IMR-90 (cell line): Measurements from ENCODE around the gene GNAS. TPM values are rescaled to one million over a fixed set of nuclear protein-coding genes. Genes with fewer than 3 reads are reported as not detected.

Experiments used
- ATAC-seq: fragments of 200-7000 bp; cut with Tn5 transposase; 2 replicates; pipeline ENCODE4 v1.9.1; 2020; ENCODE audit warnings: low read depth, mild to moderate bottlenecking, moderate library complexity
- BruUV-seq: library from RNA; stranded (reverse); fragments of 400-500 nt; replicated peaks from 2 replicates; lab custom pipeline; 2021; lab: Mats Ljungman, UMichigan
- CTCF ChIA-PET: fragments of 300-600 bp; formaldehyde crosslinking; extraction: SDS; loops from one replicate; lab custom pipeline; 2021; ENCODE audit warnings: antibody characterized with exemption; lab: Yijun Ruan, JAX
- POLR2A ChIA-PET: fragments of 300-600 bp; sonication (Branson Sonifier 250); formaldehyde crosslinking; loops from one replicate; lab custom pipeline; 2022; ENCODE audit warnings: antibody characterized with exemption; ENCODE audit not compliant: unreplicated experiment; lab: Charles Lee
- DNase-seq: peaks from one replicate; pipeline ENCODE4 v3.0.0; 2013
- H2AFZ ChIP-seq: replicated peaks from 2 replicates; pipeline ENCODE3; 2013; ENCODE audit warnings: low read length, mild to moderate bottlenecking; ENCODE audit not compliant: poor library complexity
- H2AK5ac ChIP-seq: 2 replicates; pipeline ENCODE4 v1.6.1; 2013; ENCODE audit warnings: low read depth, low read length, inconsistent platforms
- H2AK9ac ChIP-seq: replicated peaks from 2 replicates; pipeline ENCODE3; 2013; ENCODE audit warnings: mild to moderate bottlenecking, low read depth, low read length, moderate library complexity; ENCODE audit not compliant: poor library complexity
- H2BK120ac ChIP-seq: 2 replicates; pipeline ENCODE4 v1.6.1; 2013; ENCODE audit warnings: low read depth, low read length, inconsistent platforms
- H2BK15ac ChIP-seq: 3 replicates; pipeline ENCODE4 v1.6.1; 2013; ENCODE audit warnings: low read depth, low read length, inconsistent platforms
- H2BK20ac ChIP-seq: 2 replicates; pipeline ENCODE4 v1.6.1; 2013; ENCODE audit warnings: low read depth, mild to moderate bottlenecking, inconsistent platforms, low read length, moderate library complexity
- H2BK5ac ChIP-seq: 2 replicates; pipeline ENCODE4 v1.6.1; 2013; ENCODE audit warnings: mild to moderate bottlenecking, low read depth, low read length, inconsistent platforms; ENCODE audit not compliant: poor library complexity, severe bottlenecking
- H3K14ac ChIP-seq: replicated peaks from 2 replicates; pipeline ENCODE4 v1.6.1; 2013; ENCODE audit warnings: low read depth, low read length, inconsistent platforms
- H3K18ac ChIP-seq: 2 replicates; pipeline ENCODE4 v1.6.1; 2013; ENCODE audit warnings: low read depth, low read length, control low read depth
- H3K23ac ChIP-seq: 2 replicates; pipeline ENCODE4 v1.6.1; 2013; ENCODE audit warnings: low read depth, low read length, inconsistent platforms
- H3K27ac ChIP-seq: 2 replicates; pipeline ENCODE4 v1.5.1; 2013; ENCODE audit warnings: mild to moderate bottlenecking, control low read depth, low read length; ENCODE audit not compliant: insufficient read depth
- H3K27me3 ChIP-seq: 2 replicates; pipeline ENCODE4 v1.6.1; 2013; ENCODE audit warnings: low read length; ENCODE audit not compliant: control insufficient read depth, insufficient read depth
- H3K36me3 ChIP-seq: 2 replicates; pipeline ENCODE4 v1.6.1; 2013; ENCODE audit warnings: low read length, mixed read lengths; ENCODE audit not compliant: control insufficient read depth, insufficient read depth
- H3K4ac ChIP-seq: 2 replicates; pipeline ENCODE4 v1.6.1; 2013; ENCODE audit warnings: low read depth, low read length, inconsistent platforms
- H3K4me1 ChIP-seq: 2 replicates; pipeline ENCODE4 v1.6.1; 2013; ENCODE audit warnings: low read length, mixed read lengths; ENCODE audit not compliant: control insufficient read depth, insufficient read depth
- H3K4me2 ChIP-seq: 2 replicates; pipeline ENCODE4 v1.6.1; 2013; ENCODE audit warnings: low read depth, mild to moderate bottlenecking, control low read depth, low read length, moderate library complexity
- H3K4me3 ChIP-seq: 2 replicates; pipeline ENCODE4 v1.5.1; 2013; ENCODE audit warnings: low read depth, mild to moderate bottlenecking, control low read depth, low read length, moderate library complexity; ENCODE audit not compliant: insufficient read depth
- H3K56ac ChIP-seq: 2 replicates; pipeline ENCODE4 v1.6.1; 2013; ENCODE audit warnings: low read length, inconsistent platforms; ENCODE audit not compliant: insufficient read depth; ENCODE audit errors: extremely low read depth
- H3K79me1 ChIP-seq, 2 experiments: 2 replicates each; pipeline ENCODE4 v1.6.1; 2013; ENCODE audit warnings: low read length in 2 of 2, inconsistent platforms in 1 of 2, low read depth in 1 of 2
- H3K9ac ChIP-seq: 2 replicates; pipeline ENCODE4 v1.6.1; 2013; ENCODE audit warnings: low read depth, low read length, control low read depth
- H3K9me1 ChIP-seq: 2 replicates; pipeline ENCODE4 v1.6.1; 2013; ENCODE audit warnings: low read length, inconsistent platforms; ENCODE audit not compliant: insufficient read depth
- H3K9me3 ChIP-seq: 2 replicates; pipeline ENCODE4 v1.6.1; 2013; ENCODE audit warnings: low read length; ENCODE audit not compliant: control insufficient read depth, insufficient read depth
- H4K20me1 ChIP-seq: 2 replicates; pipeline ENCODE4 v1.6.1; 2013; ENCODE audit warnings: low read length, inconsistent platforms; ENCODE audit not compliant: insufficient read depth
- H4K5ac ChIP-seq: 2 replicates; pipeline ENCODE4 v1.6.1; 2013; ENCODE audit warnings: mild to moderate bottlenecking, low read depth, low read length, control low read depth
- H4K8ac ChIP-seq, 2 experiments: 2 replicates each; pipeline ENCODE4 v1.6.1; 2013; ENCODE audit warnings: low read depth in 2 of 2, low read length in 2 of 2, control low read depth in 1 of 2, inconsistent platforms in 1 of 2
- H4K91ac ChIP-seq: 2 replicates; pipeline ENCODE4 v1.6.1; 2013; ENCODE audit warnings: low read depth, low read length, inconsistent platforms; ENCODE audit not compliant: insufficient read depth
- BHLHE40 ChIP-seq: fragments of 150-350 bp; IDR thresholded peaks from 2 replicates; pipeline ENCODE4 v1.6.1; 2016; ENCODE audit warnings: mild to moderate bottlenecking, low read depth, low read length
- CEBPB ChIP-seq: IDR thresholded peaks from 2 replicates; pipeline ENCODE4 v1.6.1; 2012; ENCODE audit warnings: low read depth, low read length, improper control_type of control experiment
- CHD1 ChIP-seq: IDR thresholded peaks from 2 replicates; pipeline ENCODE4 v1.6.1; 2012; ENCODE audit warnings: low read depth, low read length, improper control_type of control experiment
- FOS ChIP-seq: fragments of 150-350 bp; IDR thresholded peaks from 2 replicates; pipeline ENCODE4 v1.6.1; 2016; ENCODE audit warnings: low read depth, low read length
- MAFK ChIP-seq: IDR thresholded peaks from 2 replicates; pipeline ENCODE4 v1.6.1; 2012; ENCODE audit warnings: low read depth, low read length, improper control_type of control experiment
- MAZ ChIP-seq: IDR thresholded peaks from 2 replicates; pipeline ENCODE4 v1.6.1; 2012; ENCODE audit warnings: low read depth, mild to moderate bottlenecking, low read length, improper control_type of control experiment, moderate library complexity, borderline replicate concordance
- MXI1 ChIP-seq: IDR thresholded peaks from 2 replicates; pipeline ENCODE4 v1.6.1; 2012; ENCODE audit warnings: low read depth, mild to moderate bottlenecking, low read length, moderate library complexity, borderline replicate concordance
- NFE2L2 ChIP-seq: fragments of 150-350 bp; IDR thresholded peaks from 2 replicates; pipeline ENCODE4 v1.6.1; 2016; ENCODE audit warnings: low read depth, mild to moderate bottlenecking, low read length
- POLR2A ChIP-seq: IDR thresholded peaks from 2 replicates; pipeline ENCODE4 v1.6.1; 2012; ENCODE audit warnings: mild to moderate bottlenecking, low read depth, low read length
- RAD21 ChIP-seq: IDR thresholded peaks from 2 replicates; pipeline ENCODE4 v1.6.1; 2012; ENCODE audit warnings: low read length, improper control_type of control experiment
- RCOR1 ChIP-seq: IDR thresholded peaks from 2 replicates; pipeline ENCODE4 v1.6.1; 2012; ENCODE audit warnings: mild to moderate bottlenecking, low read length, improper control_type of control experiment; ENCODE audit not compliant: insufficient replicate concordance
- RFX5 ChIP-seq: IDR thresholded peaks from 2 replicates; pipeline ENCODE4 v1.8.0; 2012; ENCODE audit warnings: low read depth, mild to moderate bottlenecking, low read length, moderate library complexity
- SMC3 ChIP-seq: fragments of 150-350 bp; IDR thresholded peaks from 2 replicates; pipeline ENCODE4 v1.6.1; 2016; ENCODE audit warnings: low read depth, mild to moderate bottlenecking, antibody characterized with exemption, low read length, moderate library complexity
- WGBS, 2 experiments: methylation state at CpG; one replicate each; pipeline versions ENCODE4 v1.1.5 to v1.1.7; 2013; ENCODE audit warnings: missing lambda C conversion rate in 2 of 2; ENCODE audit not compliant: insufficient read length in 1 of 2; ENCODE audit errors: extremely low coverage in 2 of 2; 5-methylcytosine and 5-hydroxymethylcytosine counted together
- dilution Hi-C: fragments of 300-500 bp; cut with HindIII; formaldehyde crosslinking; loops from one replicate; pipeline ENCODE4 v1.14.3; 2018; ENCODE audit warnings: low sequenced_read_pairs; ENCODE audit not compliant: unreplicated experiment
- in situ Hi-C: fragments of 300-500 bp; cut with MboI; formaldehyde crosslinking; loops from 3 replicates; pipeline ENCODE4 v1.14.3; 2019; ENCODE audit warnings: low sequenced_read_pairs, inconsistent platforms, mixed read lengths
- intact Hi-C: fragments of 100-400 bp; cut with micrococcal nuclease; formaldehyde crosslinking; loops from 2 replicates; pipeline ENCODE4 v1.10.0; 2022
- polyA plus RNA-seq, 3 experiments: library from polyadenylated mRNA; depleted of rRNA; stranded (reverse); fragments of >200 nt; gene quantifications; 2 replicates each; pipeline ENCODE4 v1.2.3, GENCODE V29; 2012; ENCODE audit warnings: low replicate concordance in 1 of 3
- total RNA-seq: library from RNA; depleted of rRNA; stranded (reverse); fragments of >200 nt; gene quantifications from 2 replicates; pipeline ENCODE4 v1.2.3, GENCODE V29; 2012
- TF ChIP-seq, protein P1 (sequence below): fragments of 150-350 bp; IDR thresholded peaks from 2 replicates; pipeline ENCODE4 v1.6.1; 2016; ENCODE audit warnings: low read depth, mild to moderate bottlenecking, low read length, moderate library complexity, borderline replicate concordance
- TF ChIP-seq, protein P2 (sequence below): conservative IDR thresholded peaks from 2 replicates; pipeline ENCODE4 v1.5.1; 2012; ENCODE audit warnings: mild to moderate bottlenecking, low read depth, low read length, improper control_type of control experiment

The GNAS gene
- total and polyA plus RNA-seq, 2 of the 4 experiments (the other 2 are of a cell fraction), result 397 to 1,356 TPM

DNA sequence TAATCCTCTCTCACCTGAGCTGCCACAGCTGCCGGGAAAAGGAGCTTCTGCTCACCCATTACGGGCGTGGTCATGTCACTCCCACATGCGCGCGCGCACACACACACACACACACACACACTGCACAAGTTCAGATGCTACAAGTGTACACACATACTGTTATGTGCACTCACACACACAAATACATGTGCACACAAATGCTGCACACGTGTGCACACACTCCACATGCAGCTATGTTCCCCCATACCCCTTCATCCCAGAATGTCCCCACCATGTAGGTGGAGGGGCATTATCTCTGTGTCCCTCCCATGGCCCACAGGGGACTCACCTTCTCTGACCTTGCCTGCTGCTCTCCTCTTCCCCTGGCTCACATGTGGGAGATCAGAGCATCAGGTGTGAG lies 39.1 kb upstream of the GNAS start:
- POLR2A ChIA-PET, result no interaction called here
- no peak overlapping the region for H2AFZ ChIP-seq
- CTCF ChIA-PET, result no interaction called here
- H4K8ac ChIP-seq, result no peak overlapping the region
- no peak overlapping the region for H3K9ac ChIP-seq
- ATAC-seq (no peak), DNase-seq (no peak)
- peaks cover 13% of the 10 kb centered on the region for H3K27me3 ChIP-seq
- no peak overlapping the region for H3K27ac ChIP-seq
- H3K36me3 ChIP-seq, result no peaks in the 10 kb centered on the region
- no peak overlapping the region for H3K18ac ChIP-seq
- H4K91ac ChIP-seq, result no peak overlapping the region
- no peaks in the 10 kb centered on the region for H4K20me1 ChIP-seq
- no peak overlapping the region for H3K14ac ChIP-seq
- no peak overlapping the region for H2AK5ac ChIP-seq
- intact Hi-C loops (no loop called here), in situ Hi-C loops (no loop called here), dilution Hi-C loops (no loop called here)
- no peaks in the 10 kb centered on the region; the same call in 1 of the 2 replicates for H3K9me1 ChIP-seq
- H3K4me2 ChIP-seq, result no peak overlapping the region
- H3K4me3 ChIP-seq, result no peak overlapping the region
- H4K5ac ChIP-seq, result no peak overlapping the region
- BruUV-seq, result no TSS peak
- no peak overlapping the region for H3K23ac ChIP-seq
- H2BK15ac ChIP-seq, result no peak overlapping the region
- H3K56ac ChIP-seq, result no peak overlapping the region
- H3K9me3 ChIP-seq, result no peaks in the 10 kb centered on the region
- H2BK5ac ChIP-seq, result no peak overlapping the region
- no peak overlapping the region for H3K4ac ChIP-seq
- no peaks in the 10 kb centered on the region for H3K79me1 ChIP-seq
- no peak overlapping the region for H2AK9ac ChIP-seq
- no peak overlapping the region for H2BK20ac ChIP-seq
- H3K4me1 ChIP-seq, result peaks cover 5% of the 10 kb centered on the region
- 82% methylated on average over 5 of the region's 8 CpGs; no CpG with 5 or more reads in 1 of the 2 experiments for WGBS, 2 experiments
- no peak overlapping the region for H2BK120ac ChIP-seq
- no peak for TF ChIP-seq CHD1
- no peak for TF ChIP-seq RCOR1
- no peak for TF ChIP-seq MXI1
- TF ChIP-seq, protein P1, sequence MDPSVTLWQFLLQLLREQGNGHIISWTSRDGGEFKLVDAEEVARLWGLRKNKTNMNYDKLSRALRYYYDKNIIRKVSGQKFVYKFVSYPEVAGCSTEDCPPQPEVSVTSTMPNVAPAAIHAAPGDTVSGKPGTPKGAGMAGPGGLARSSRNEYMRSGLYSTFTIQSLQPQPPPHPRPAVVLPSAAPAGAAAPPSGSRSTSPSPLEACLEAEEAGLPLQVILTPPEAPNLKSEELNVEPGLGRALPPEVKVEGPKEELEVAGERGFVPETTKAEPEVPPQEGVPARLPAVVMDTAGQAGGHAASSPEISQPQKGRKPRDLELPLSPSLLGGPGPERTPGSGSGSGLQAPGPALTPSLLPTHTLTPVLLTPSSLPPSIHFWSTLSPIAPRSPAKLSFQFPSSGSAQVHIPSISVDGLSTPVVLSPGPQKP, result no peak
- no peak for TF ChIP-seq POLR2A
- TF ChIP-seq, protein P2, sequence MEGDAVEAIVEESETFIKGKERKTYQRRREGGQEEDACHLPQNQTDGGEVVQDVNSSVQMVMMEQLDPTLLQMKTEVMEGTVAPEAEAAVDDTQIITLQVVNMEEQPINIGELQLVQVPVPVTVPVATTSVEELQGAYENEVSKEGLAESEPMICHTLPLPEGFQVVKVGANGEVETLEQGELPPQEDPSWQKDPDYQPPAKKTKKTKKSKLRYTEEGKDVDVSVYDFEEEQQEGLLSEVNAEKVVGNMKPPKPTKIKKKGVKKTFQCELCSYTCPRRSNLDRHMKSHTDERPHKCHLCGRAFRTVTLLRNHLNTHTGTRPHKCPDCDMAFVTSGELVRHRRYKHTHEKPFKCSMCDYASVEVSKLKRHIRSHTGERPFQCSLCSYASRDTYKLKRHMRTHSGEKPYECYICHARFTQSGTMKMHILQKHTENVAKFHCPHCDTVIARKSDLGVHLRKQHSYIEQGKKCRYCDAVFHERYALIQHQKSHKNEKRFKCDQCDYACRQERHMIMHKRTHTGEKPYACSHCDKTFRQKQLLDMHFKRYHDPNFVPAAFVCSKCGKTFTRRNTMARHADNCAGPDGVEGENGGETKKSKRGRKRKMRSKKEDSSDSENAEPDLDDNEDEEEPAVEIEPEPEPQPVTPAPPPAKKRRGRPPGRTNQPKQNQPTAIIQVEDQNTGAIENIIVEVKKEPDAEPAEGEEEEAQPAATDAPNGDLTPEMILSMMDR, result no peak
- TF ChIP-seq RAD21, result no peak
- no peak for TF ChIP-seq SMC3
- no peak for TF ChIP-seq NFE2L2
- no peak for TF ChIP-seq MAFK
- no peak for TF ChIP-seq BHLHE40
- no peak for TF ChIP-seq RFX5
- TF ChIP-seq FOS, result no peak
- TF ChIP-seq MAZ, result no peak
- no peak for TF ChIP-seq CEBPB
